ENCODE measurements around the gene PNKP. TPM values are rescaled to one million over a fixed set of nuclear protein-coding genes. Genes with fewer than 3 reads are reported as not detected.

PNKP gene
- total RNA-seq, 1 donor from 2014 or later, result 46.3 TPM

DNA sequence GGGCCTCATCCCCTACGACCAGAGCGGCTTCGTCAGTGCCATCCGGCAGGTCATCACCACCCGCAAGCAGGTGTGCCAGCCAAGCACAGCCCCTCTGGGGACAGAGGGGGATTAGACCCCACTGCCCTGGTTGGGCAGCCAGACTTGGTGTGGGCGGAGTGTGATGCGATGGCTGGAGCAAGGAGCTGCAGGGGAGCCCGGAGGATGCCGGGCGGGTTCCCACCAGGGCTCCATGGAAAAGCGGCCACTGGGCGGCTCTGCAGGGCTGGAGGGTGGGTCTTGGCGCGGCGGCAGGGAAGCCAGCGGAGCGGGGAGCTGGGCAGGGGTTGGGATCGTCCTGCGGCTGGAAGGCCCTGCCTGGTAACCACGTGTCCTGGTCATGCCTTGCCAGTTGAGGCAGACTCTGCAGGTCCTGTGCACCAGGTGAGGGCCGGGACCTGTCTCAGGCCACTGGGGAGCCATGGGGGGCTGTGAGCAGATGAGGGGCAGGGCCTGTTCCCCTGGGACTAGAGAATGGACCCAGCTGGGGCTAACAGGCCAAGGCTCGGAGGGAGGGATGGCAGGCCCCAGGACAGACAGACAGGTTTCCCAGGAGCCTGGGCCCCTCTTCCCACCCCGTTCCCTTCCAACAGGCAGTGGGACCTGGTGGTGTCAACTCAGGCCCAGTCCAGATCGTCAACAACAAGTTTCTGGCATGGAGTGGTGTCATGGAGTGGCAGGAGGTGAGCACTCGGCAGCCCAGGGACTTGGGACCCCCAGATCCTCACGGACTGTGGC, 10.1 kb downstream of the PNKP start:
- peaks cover 64 to 78% of the 10 kb centered on the region in 2 donors for H3K36me3 ChIP-seq
- H3K27ac ChIP-seq, result no peak overlapping the region
- no peak overlapping the region for H3K4me3 ChIP-seq
- no peak for DNase-seq (ENCODE audit: low spot score in 2 of 2)
- TF ChIP-seq CTCF (IDR thresholded peaks at IDR 0.05), result no peak
- H3K4me1 ChIP-seq, result peaks cover 1 to 6% of the 10 kb centered on the region in 2 donors
- no peaks in the 10 kb centered on the region for H3K9me3 ChIP-seq
- H3K27me3 ChIP-seq, result no peaks in the 10 kb centered on the region
- intact Hi-C loops (cut with DNase I), result loop anchor here (10.0 kb wide), 1 partner anchor 1222 kb away; the partner anchor contains the start of gene DBP

DNA sequence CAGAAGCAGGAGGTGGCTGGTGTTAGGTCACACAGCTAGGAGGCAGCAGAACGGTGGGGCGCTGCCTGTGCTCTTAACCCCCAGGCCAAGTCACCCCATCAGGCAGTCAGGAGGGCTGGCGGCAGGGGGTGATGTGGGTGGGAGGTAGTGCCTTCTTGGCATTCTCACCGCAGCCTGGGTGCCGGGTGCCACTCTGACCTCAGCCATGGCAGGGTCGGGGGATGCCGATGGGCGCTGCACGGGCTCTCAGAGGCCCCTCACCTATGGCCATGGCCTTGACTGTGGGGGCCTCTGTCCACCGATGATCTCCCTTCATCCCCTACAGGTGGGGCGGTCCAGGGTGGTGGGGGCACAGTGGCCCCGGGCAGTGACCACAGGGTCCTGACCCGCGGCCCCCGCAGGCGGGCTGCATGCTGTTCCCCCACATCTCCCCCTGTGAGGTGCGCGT, 10.8 kb downstream of the PNKP start:
- Histone ChIP-seq H3K4me3 (no peak overlapping the region), H3K27ac (no peak overlapping the region), H3K27me3 (no peaks in the 10 kb centered on the region), H3K9me3 (no peaks in the 10 kb centered on the region), H3K4me1 (peaks cover 4 to 10% of the 10 kb centered on the region in 2 donors), H3K36me3 (peaks cover 58 to 72% of the 10 kb centered on the region in 2 donors)
- intact Hi-C loops (cut with DNase I), result loop anchor here (10.0 kb wide), 1 partner anchor 1222 kb away; the partner anchor contains the start of gene DBP
- TF ChIP-seq CTCF (IDR thresholded peaks at IDR 0.05), result no peak
- no peak for DNase-seq (ENCODE audit: low spot score in 2 of 2)

GRCh38 chr19:49855676-49856573, 11.5 kb downstream of the PNKP start:
- H3K4me1 ChIP-seq, result peaks cover 4 to 10% of the 10 kb centered on the region in 2 donors
- intact Hi-C loops (cut with DNase I), result loop anchor here (10.0 kb wide), 1 partner anchor 1221 kb away; the partner anchor contains the start of gene DBP

DNA sequence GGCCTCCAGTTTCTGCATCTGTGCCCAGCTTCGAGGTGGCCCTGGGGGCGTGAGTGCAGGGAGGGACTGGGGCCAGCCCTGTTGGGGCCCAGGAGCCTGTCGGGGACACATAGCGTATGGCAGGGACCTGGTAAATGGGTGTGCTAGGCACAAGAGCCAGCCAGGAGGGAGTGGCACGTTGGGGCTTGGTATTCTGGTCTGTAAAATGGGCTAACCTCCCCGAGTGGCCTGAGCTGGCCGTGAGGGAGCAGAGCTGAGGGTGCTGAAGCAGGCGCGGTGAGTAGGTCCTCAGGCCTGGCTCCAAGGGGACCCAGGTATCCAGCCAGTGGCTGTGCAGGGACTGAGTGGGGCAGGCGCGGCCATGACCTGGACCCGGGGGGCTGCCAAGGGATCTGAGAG, 12.1 kb downstream of the PNKP start:
- peaks cover 46 to 58% of the 10 kb centered on the region in 2 donors for H3K36me3 ChIP-seq
- H3K4me1 ChIP-seq, result peaks cover 4 to 10% of the 10 kb centered on the region in 2 donors
- intact Hi-C loops (cut with DNase I), result loop anchor here (10.0 kb wide), 1 partner anchor 1220 kb away; the partner anchor contains the start of gene DBP

More at GRCh38 chr19:49855676-49856573, 11.5 kb downstream of the PNKP start:
- Histone ChIP-seq H3K9me3 (no peaks in the 10 kb centered on the region), H3K27ac (no peak overlapping the region), H3K36me3 (peaks cover 52 to 65% of the 10 kb centered on the region in 2 donors), H3K27me3 (no peaks in the 10 kb centered on the region), H3K4me3 (no peak overlapping the region)
- no peak for DNase-seq (ENCODE audit: low spot score in 2 of 2)
- no peak for TF ChIP-seq CTCF (IDR thresholded peaks at IDR 0.05)

More for the DNA sequence above, 12.1 kb downstream of the PNKP start:
- no peak for TF ChIP-seq CTCF (IDR thresholded peaks at IDR 0.05)
- Histone ChIP-seq H3K27ac (no peak overlapping the region), H3K27me3 (no peaks in the 10 kb centered on the region), H3K9me3 (no peaks in the 10 kb centered on the region), H3K4me3 (no peak overlapping the region)
- no peak for DNase-seq (ENCODE audit: low spot score in 2 of 2)

All from ascending aorta (tissue), 2 donors.